ENCODE results near the gene GNRH2. TPM values are rescaled to one million over a fixed set of nuclear protein-coding genes. Genes with fewer than 3 reads are reported as not detected.

Gene GNRH2
- total and polyA plus RNA-seq, 2 of the 8 experiments (the other 6 are each of a cell fraction or from before 2014, with no cell fraction given), result 0.09 to 0.82 TPM

DNA sequence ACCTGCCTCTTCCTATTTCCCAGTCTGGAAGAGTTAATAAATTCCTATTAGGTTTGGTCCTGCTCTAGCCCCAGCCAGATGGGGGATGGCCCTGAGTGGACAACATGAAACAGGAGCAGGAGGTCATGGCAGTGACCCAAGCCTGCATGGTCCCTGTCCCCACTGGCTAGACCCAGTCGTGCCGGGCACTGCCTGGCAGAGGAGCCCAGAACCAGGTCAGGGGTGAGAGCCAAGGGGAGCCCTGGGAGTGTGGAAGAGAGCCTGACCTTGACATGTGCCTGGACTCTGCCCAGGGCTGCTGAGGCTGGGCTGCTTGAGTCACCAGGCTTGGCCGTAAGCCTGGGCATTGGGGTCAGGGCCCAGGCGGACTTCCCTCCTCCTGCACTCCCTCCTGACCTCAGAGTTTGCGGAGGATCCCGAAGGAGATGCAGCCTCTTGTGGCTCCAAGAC lies 37.5 kb downstream of the GNRH2 start (continued):
- TF ChIP-seq, protein P1, sequence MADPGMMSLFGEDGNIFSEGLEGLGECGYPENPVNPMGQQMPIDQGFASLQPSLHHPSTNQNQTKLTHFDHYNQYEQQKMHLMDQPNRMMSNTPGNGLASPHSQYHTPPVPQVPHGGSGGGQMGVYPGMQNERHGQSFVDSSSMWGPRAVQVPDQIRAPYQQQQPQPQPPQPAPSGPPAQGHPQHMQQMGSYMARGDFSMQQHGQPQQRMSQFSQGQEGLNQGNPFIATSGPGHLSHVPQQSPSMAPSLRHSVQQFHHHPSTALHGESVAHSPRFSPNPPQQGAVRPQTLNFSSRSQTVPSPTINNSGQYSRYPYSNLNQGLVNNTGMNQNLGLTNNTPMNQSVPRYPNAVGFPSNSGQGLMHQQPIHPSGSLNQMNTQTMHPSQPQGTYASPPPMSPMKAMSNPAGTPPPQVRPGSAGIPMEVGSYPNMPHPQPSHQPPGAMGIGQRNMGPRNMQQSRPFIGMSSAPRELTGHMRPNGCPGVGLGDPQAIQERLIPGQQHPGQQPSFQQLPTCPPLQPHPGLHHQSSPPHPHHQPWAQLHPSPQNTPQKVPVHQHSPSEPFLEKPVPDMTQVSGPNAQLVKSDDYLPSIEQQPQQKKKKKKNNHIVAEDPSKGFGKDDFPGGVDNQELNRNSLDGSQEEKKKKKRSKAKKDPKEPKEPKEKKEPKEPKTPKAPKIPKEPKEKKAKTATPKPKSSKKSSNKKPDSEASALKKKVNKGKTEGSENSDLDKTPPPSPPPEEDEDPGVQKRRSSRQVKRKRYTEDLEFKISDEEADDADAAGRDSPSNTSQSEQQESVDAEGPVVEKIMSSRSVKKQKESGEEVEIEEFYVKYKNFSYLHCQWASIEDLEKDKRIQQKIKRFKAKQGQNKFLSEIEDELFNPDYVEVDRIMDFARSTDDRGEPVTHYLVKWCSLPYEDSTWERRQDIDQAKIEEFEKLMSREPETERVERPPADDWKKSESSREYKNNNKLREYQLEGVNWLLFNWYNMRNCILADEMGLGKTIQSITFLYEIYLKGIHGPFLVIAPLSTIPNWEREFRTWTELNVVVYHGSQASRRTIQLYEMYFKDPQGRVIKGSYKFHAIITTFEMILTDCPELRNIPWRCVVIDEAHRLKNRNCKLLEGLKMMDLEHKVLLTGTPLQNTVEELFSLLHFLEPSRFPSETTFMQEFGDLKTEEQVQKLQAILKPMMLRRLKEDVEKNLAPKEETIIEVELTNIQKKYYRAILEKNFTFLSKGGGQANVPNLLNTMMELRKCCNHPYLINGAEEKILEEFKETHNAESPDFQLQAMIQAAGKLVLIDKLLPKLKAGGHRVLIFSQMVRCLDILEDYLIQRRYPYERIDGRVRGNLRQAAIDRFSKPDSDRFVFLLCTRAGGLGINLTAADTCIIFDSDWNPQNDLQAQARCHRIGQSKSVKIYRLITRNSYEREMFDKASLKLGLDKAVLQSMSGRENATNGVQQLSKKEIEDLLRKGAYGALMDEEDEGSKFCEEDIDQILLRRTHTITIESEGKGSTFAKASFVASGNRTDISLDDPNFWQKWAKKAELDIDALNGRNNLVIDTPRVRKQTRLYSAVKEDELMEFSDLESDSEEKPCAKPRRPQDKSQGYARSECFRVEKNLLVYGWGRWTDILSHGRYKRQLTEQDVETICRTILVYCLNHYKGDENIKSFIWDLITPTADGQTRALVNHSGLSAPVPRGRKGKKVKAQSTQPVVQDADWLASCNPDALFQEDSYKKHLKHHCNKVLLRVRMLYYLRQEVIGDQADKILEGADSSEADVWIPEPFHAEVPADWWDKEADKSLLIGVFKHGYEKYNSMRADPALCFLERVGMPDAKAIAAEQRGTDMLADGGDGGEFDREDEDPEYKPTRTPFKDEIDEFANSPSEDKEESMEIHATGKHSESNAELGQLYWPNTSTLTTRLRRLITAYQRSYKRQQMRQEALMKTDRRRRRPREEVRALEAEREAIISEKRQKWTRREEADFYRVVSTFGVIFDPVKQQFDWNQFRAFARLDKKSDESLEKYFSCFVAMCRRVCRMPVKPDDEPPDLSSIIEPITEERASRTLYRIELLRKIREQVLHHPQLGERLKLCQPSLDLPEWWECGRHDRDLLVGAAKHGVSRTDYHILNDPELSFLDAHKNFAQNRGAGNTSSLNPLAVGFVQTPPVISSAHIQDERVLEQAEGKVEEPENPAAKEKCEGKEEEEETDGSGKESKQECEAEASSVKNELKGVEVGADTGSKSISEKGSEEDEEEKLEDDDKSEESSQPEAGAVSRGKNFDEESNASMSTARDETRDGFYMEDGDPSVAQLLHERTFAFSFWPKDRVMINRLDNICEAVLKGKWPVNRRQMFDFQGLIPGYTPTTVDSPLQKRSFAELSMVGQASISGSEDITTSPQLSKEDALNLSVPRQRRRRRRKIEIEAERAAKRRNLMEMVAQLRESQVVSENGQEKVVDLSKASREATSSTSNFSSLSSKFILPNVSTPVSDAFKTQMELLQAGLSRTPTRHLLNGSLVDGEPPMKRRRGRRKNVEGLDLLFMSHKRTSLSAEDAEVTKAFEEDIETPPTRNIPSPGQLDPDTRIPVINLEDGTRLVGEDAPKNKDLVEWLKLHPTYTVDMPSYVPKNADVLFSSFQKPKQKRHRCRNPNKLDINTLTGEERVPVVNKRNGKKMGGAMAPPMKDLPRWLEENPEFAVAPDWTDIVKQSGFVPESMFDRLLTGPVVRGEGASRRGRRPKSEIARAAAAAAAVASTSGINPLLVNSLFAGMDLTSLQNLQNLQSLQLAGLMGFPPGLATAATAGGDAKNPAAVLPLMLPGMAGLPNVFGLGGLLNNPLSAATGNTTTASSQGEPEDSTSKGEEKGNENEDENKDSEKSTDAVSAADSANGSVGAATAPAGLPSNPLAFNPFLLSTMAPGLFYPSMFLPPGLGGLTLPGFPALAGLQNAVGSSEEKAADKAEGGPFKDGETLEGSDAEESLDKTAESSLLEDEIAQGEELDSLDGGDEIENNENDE (IDR thresholded peaks at IDR 0.05; ENCODE audit: insufficient replicate concordance, low read length), result no peak

All from H1 (cell line).